ENCODE results near the gene PIGN. TPM values are rescaled to one million over a fixed set of nuclear protein-coding genes. Genes with fewer than 3 reads are reported as not detected.

PIGN gene
- total RNA-seq, 1 experiment from 2014 or later, result 30.9 TPM

DNA sequence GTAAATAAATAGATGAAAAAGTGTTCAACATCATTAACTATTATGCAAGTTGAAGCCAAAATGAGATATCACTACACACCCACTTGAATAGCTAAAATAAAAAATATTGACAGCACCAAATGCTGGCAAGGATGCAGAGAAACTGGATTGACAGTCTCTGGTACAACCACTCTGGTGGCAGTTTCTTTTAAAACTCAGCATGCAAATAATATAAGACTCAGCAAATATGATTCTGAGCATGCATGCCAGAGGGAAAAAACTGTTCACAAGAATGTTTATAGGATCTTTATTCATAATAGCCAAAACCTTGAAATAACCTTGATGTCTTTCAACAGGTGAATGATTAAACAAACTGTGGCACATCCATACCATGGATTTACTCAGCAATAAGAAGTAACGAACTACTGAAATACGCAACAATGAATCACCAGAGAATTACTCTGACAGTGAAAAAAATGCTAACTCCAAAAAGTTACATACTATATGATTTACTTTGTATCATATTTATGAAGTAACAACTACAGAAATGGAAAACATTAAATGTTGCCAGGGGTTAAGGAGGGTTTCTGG, 131.8 kb downstream of the PIGN start:
- no peak overlapping the region for H3K27ac ChIP-seq (ENCODE audit: insufficient read length, low read depth, low read length)
- no peaks in the 10 kb centered on the region for H3K9me3 ChIP-seq (ENCODE audit: control insufficient read depth, low read depth, low read length)
- no peak overlapping the region for H4K91ac ChIP-seq (ENCODE audit: insufficient read length, low read depth, low read length)
- Mint-ChIP-seq H3K36me3 (ENCODE audit: insufficient read depth in 1 of 3, low read depth in 3 of 3) (peaks cover 9 to 18% (median 10%) of the 10 kb centered on the region in 3 experiments; a peak in 6 of 7 replicates), H3K27ac (no peak overlapping the region), H3K27me3 (ENCODE audit: low read depth) (no peaks in the 10 kb centered on the region), H3K9me3 (no peaks in the 10 kb centered on the region; a peak in 2 of 5 replicates), H3K4me1 (no peaks in the 10 kb centered on the region), H3K4me3 (no peak overlapping the region)
- H4K8ac ChIP-seq (replicated peaks; ENCODE audit: insufficient read length, low read depth, low read length), result no peak overlapping the region
- H4K5ac ChIP-seq (ENCODE audit: insufficient read length, low read depth, low read length), result no peak overlapping the region
- H2BK12ac ChIP-seq (ENCODE audit: insufficient read length, low read depth, low read length), result no peak overlapping the region
- no peaks in the 10 kb centered on the region for H3K79me2 ChIP-seq (ENCODE audit: insufficient read depth, low read length)
- no peak overlapping the region for H2AK5ac ChIP-seq (ENCODE audit: insufficient read length, low read length)
- H2BK5ac ChIP-seq (ENCODE audit: insufficient read length, low read length), result no peak overlapping the region
- H2BK15ac ChIP-seq (ENCODE audit: low read depth, low read length), result no peak overlapping the region
- H3K4me1 ChIP-seq (ENCODE audit: insufficient read depth, low read length), result no peaks in the 10 kb centered on the region
- no peaks in the 10 kb centered on the region for H3K23me2 ChIP-seq (ENCODE audit: insufficient read length, low read depth, low read length, poor library complexity, severe bottlenecking)
- no peaks in the 10 kb centered on the region for H3K27me3 ChIP-seq (ENCODE audit: insufficient read depth, low read length)
- H2AFZ ChIP-seq (ENCODE audit: low read length), result no peak overlapping the region
- no peaks in the 10 kb centered on the region for H4K20me1 ChIP-seq (ENCODE audit: control insufficient read depth, insufficient read depth, insufficient read length)
- no peak overlapping the region for H3K23ac ChIP-seq (ENCODE audit: insufficient read length, low read depth, low read length)
- no peak overlapping the region for H3K9ac ChIP-seq (ENCODE audit: extremely low read depth, insufficient read length, low read length)
- H3T11ph ChIP-seq (ENCODE audit: low read length), result no peak overlapping the region
- no peak overlapping the region for H2BK20ac ChIP-seq (ENCODE audit: low read depth, low read length, poor library complexity, severe bottlenecking)
- no peak overlapping the region for H2BK120ac ChIP-seq (ENCODE audit: low read depth, low read length, poor library complexity, severe bottlenecking)
- no peak for TF ChIP-seq CTCF (conservative IDR thresholded peaks at IDR 0.05)
- DNase-seq, result no peak
- no peak overlapping the region for H3K4ac ChIP-seq (ENCODE audit: low read depth, low read length)
- no peak overlapping the region for H3K18ac ChIP-seq (ENCODE audit: insufficient read length, low read depth, low read length)
- H3K14ac ChIP-seq (ENCODE audit: insufficient read depth, low read length), result no peak overlapping the region
- WGBS (ENCODE audit: extremely low coverage, insufficient read length, low lambda C conversion rate), result no CpG with 5 or more reads among the region's 2 CpGs
- H3K56ac ChIP-seq (ENCODE audit: insufficient read length, low read depth, low read length), result no peak overlapping the region
- no peaks in the 10 kb centered on the region for H3K79me1 ChIP-seq (ENCODE audit: insufficient read depth, low read depth, low read length, poor library complexity, severe bottlenecking)
- no peak overlapping the region for H3K4me2 ChIP-seq (ENCODE audit: insufficient read depth, insufficient read length, low read length)

Measured in H9 (cell line).